BE2C (cell line): ENCODE measurements around the gene ICA1.

ENCODE experiments used
- DNase-seq: peaks from one replicate; pipeline ENCODE4 v3.0.0-alpha.2; 2020
- H3K27me3 ChIP-seq: fragments of 250-450 bp; sonication (Bioruptor Pico); 2 replicates; pipeline ENCODE4 v1.5.1; 2020; ENCODE audit warnings: mild to moderate bottlenecking
- H3K36me3 ChIP-seq: fragments of 250-450 bp; sonication (Bioruptor Pico); 2 replicates; pipeline ENCODE4 v1.5.1; 2020; ENCODE audit warnings: mild to moderate bottlenecking
- H3K4me1 ChIP-seq: fragments of 250-450 bp; sonication (Bioruptor Pico); 2 replicates; pipeline ENCODE4 v1.5.1; 2020
- H3K4me3 ChIP-seq: 2 replicates; pipeline ENCODE4 v1.5.1; 2011; ENCODE audit warnings: low read depth, low read length
- H3K9me3 ChIP-seq: fragments of 250-450 bp; sonication (Bioruptor Pico); 2 replicates; pipeline ENCODE4 v1.5.1; 2020
- TF ChIP-seq, protein P1 (sequence below): IDR thresholded peaks from 2 replicates; pipeline ENCODE4 v1.5.1; 2012; ENCODE audit warnings: mild to moderate bottlenecking, low read depth, low read length

Gene ICA1

DNA sequence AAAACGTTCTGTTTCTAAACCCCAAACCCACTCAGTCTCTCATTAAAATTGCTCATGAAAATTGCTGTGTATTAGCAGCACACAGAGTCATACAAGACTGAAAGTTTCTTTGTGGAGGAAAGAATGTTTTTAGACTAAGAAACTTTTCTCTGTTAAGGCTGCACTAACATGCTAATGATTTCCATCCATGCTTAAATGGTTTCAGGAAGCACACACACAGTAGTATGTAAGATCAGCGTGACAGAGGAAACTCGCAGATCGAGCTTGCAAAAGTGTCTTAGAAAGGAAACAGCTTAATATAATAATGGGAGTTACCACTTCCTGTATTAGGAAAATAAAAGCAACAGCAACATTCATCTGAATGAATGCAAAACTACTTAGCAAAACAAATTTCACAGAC, 112.7 kb downstream of the ICA1 start:
- Histone ChIP-seq H3K9me3 (no peaks in the 10 kb centered on the region), H3K4me3 (no peak overlapping the region), H3K27me3 (no peaks in the 10 kb centered on the region), H3K36me3 (peaks cover 5% of the 10 kb centered on the region), H3K4me1 (peaks cover 13% of the 10 kb centered on the region)
- DNase-seq, result no peak
- TF ChIP-seq, protein P1, sequence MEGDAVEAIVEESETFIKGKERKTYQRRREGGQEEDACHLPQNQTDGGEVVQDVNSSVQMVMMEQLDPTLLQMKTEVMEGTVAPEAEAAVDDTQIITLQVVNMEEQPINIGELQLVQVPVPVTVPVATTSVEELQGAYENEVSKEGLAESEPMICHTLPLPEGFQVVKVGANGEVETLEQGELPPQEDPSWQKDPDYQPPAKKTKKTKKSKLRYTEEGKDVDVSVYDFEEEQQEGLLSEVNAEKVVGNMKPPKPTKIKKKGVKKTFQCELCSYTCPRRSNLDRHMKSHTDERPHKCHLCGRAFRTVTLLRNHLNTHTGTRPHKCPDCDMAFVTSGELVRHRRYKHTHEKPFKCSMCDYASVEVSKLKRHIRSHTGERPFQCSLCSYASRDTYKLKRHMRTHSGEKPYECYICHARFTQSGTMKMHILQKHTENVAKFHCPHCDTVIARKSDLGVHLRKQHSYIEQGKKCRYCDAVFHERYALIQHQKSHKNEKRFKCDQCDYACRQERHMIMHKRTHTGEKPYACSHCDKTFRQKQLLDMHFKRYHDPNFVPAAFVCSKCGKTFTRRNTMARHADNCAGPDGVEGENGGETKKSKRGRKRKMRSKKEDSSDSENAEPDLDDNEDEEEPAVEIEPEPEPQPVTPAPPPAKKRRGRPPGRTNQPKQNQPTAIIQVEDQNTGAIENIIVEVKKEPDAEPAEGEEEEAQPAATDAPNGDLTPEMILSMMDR, result no peak

DNA sequence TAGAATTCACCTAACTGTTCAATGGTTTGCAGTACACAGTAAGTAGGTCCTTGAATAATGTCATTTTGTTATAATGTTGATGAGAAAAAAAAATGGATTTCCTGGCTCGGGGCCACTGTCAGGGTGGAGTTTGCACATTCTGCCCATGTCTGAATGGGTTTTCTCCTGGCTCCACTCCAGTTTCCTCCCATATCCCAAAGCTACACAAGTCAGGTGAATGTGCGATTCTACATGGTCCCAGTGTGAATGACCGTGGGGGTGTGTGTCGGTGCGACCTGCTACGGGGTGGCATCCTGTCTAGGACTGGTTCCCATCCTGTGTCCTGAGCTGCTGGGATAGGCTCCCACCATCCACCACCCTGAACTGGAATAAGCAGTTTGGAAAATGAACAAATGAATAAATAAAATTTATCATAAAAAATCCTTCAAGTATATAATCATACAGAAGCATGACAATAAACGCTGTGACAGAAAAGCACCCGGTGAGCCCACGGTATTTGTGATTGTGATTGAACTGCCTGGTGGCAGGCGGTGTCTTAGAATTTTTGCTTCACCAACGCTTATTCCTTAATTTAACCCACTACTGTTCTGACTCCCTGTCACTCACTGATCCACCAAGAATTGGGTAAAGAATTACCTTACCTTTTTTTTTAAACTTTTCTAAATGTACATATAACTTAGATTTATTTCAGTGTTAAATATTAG, 114.1 kb downstream of the ICA1 start:
- H3K9me3 ChIP-seq, result no peaks in the 10 kb centered on the region
- peaks cover 4% of the 10 kb centered on the region for H3K36me3 ChIP-seq
- peak; percentile 32 for DNase-seq
- H3K4me1 ChIP-seq, result peaks cover 13% of the 10 kb centered on the region
- no peak overlapping the region for H3K4me3 ChIP-seq
- no peaks in the 10 kb centered on the region for H3K27me3 ChIP-seq
- TF ChIP-seq, protein P1, result no peak

DNA sequence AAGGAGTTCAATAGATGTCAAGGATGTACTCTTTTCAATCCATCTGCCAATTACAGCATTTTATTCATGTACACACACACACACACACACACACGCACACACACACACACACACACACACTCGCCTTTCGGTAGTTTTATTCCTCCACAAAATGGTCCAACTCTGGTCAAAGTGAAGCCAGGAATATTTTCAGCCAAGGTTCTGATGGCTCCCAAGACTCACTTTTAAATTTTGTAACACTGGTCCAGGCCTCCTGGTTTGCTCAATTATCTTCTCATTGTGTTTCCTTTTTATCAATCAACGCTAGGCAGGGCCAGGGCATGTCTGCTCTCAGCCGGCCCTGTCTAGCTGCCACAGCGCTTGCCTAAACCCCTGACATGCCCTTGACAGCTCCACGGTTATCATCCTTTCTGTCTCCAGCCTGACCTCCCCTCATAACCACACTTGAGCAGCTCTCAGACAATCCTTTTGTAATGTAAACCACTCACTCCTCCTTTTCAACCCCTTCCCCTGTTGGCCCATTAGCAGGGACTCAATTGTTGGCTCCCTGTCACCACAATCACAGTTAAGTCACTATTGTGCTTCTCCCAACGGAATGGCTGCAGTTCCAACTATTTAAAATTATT, 115.1 kb downstream of the ICA1 start:
- TF ChIP-seq, protein P1, result no peak
- Histone ChIP-seq H3K36me3 (peaks cover 10% of the 10 kb centered on the region), H3K9me3 (no peaks in the 10 kb centered on the region), H3K4me3 (no peak overlapping the region), H3K4me1 (peaks cover 13% of the 10 kb centered on the region), H3K27me3 (no peaks in the 10 kb centered on the region)
- DNase-seq, result peak; percentile 50

DNA sequence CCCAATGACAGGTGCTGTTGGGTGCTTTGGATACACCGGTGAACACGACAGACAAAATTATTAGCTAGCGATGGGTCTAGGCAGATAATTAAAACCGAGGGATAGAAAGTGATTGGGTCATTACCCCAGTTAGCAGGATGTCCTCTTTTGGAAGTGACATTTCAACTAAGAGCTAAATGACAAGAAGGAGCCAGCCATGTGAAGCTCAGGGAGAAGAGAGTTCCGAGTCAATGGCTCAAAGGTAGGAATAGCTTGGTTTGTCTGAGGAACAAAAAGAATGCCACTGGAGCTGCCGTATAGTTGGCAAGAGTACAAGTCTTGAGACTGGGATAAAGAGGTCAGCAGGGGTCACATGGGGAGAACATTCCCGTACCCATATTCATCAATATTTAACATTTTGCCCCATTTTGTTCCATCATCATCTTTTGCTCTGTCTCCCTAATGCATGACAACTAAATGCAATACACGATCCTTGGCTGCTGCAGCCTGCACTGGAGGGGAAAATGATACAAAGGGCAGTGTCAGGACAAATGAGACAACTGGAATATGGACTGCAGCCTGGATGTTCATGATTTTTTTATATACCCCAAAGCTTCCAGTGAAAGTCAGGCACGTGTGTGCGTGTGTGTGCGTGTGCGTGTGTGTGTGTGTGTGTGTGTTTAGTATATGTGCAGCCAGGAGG, 115.7 kb downstream of the ICA1 start:
- TF ChIP-seq, protein P1, result no peak
- Histone ChIP-seq H3K9me3 (no peaks in the 10 kb centered on the region), H3K4me1 (peaks cover 13% of the 10 kb centered on the region), H3K27me3 (no peaks in the 10 kb centered on the region), H3K4me3 (no peak overlapping the region), H3K36me3 (peaks cover 17% of the 10 kb centered on the region)
- DNase-seq, result no peak

DNA sequence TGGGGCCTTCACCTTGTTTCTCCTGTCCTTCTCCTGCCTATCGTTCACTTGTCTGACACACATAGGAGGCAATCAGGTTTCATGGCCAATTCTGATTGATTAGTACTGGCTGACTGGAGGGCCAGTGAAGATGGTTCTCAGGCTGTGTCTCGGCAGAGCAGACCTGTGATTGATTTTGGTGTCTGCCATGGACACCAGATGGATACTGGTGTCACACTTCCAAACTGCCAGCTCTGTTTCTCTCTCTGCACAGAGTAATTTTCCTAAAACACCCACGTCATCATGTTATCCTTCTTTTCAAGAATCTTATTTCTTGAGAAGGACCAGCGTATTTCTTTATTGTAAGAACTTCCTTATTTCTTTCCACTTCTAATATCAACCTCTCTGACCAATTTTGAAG, 117.1 kb downstream of the ICA1 start:
- H3K9me3 ChIP-seq, result no peaks in the 10 kb centered on the region
- peaks cover 24% of the 10 kb centered on the region for H3K36me3 ChIP-seq
- TF ChIP-seq, protein P1, result no peak
- H3K4me1 ChIP-seq, result peaks cover 13% of the 10 kb centered on the region
- no peaks in the 10 kb centered on the region for H3K27me3 ChIP-seq
- no peak overlapping the region for H3K4me3 ChIP-seq
- no peak for DNase-seq
